HuH-7 (cell line): ENCODE results near the gene IFI27L2.
"Not testable (repeated sequence)": the region's sequence is repeated elsewhere in the genome, so short reads cannot be mapped to it uniquely, and the experiment has no call there.

ENCODE experiments used
- DNase-seq: peaks from one replicate; pipeline ENCODE4 v3.0.0; 2011; ENCODE audit warnings: low spot score

IFI27L2 gene

GRCh38 chr14:94129111-94129757, at the start of gene IFI27L2:
TSS of gene IFI27L2 (minus strand) at chr14:94129604. CDS start at chr14:94129564, 40 bp downstream.
- DNase-seq, result peak; percentile 70

- no peak for DNase-seq
Measured at GRCh38 chr14:94177806-94178205, 48.4 kb upstream of the IFI27L2 start.

- no peak for DNase-seq
Measured at GRCh38 chr14:94176808-94177207, 47.4 kb upstream of the IFI27L2 start.

GRCh38 chr14:94175747-94176146, 46.3 kb upstream of the IFI27L2 start:
- no peak for DNase-seq

GRCh38 chr14:94175011-94175745, 45.8 kb upstream of the IFI27L2 start:
- peak; percentile 13 for DNase-seq

GRCh38 chr14:94174604-94175010, 45.2 kb upstream of the IFI27L2 start:
- DNase-seq, result no peak

GRCh38 chr14:94173885-94174603, 44.6 kb upstream of the IFI27L2 start, which contains the start of gene PPP4R4:
TSS of gene PPP4R4 (plus strand) at chr14:94174322. CDS start at chr14:94174466, 144 bp downstream.
- peak; percentile 81 for DNase-seq

- peak; percentile 26 for DNase-seq
Measured at GRCh38 chr14:94173471-94173884, 44.1 kb upstream of the IFI27L2 start.

- no peak for DNase-seq
Measured at GRCh38 chr14:94172545-94172944, 43.1 kb upstream of the IFI27L2 start.

- DNase-seq, result no peak
Measured at GRCh38 chr14:94171208-94171607, 41.8 kb upstream of the IFI27L2 start.

- DNase-seq, result no peak
Measured at GRCh38 chr14:94170136-94170535, 40.7 kb upstream of the IFI27L2 start.

- DNase-seq, result no peak
Measured at GRCh38 chr14:94165744-94166143, 36.3 kb upstream of the IFI27L2 start.

GRCh38 chr14:94164685-94165431, 35.5 kb upstream of the IFI27L2 start:
- DNase-seq, result no peak

GRCh38 chr14:94163796-94164195, 34.4 kb upstream of the IFI27L2 start:
- no peak for DNase-seq

- no peak for DNase-seq
Measured at GRCh38 chr14:94162466-94162865, 33.1 kb upstream of the IFI27L2 start.

GRCh38 chr14:94161981-94162380, 32.6 kb upstream of the IFI27L2 start:
- no peak for DNase-seq

GRCh38 chr14:94161058-94161457, 31.7 kb upstream of the IFI27L2 start:
- no peak for DNase-seq

GRCh38 chr14:94158239-94158883, 29.0 kb upstream of the IFI27L2 start:
- no peak for DNase-seq

- DNase-seq, result no peak
Measured at GRCh38 chr14:94157197-94157596, 27.8 kb upstream of the IFI27L2 start.

GRCh38 chr14:94156143-94156542, 26.7 kb upstream of the IFI27L2 start:
- DNase-seq, result not testable (repeated sequence)

GRCh38 chr14:94153750-94154342, 24.4 kb upstream of the IFI27L2 start:
- no peak for DNase-seq
